ENCODE data around the gene DLGAP4.
"Not testable (repeated sequence)": the region's sequence is repeated elsewhere in the genome, so short reads cannot be mapped to it uniquely, and the experiment has no call there.

DLGAP4 gene

GRCh38 chr20:36544134-36545018 is 238.2 kb downstream of the DLGAP4 start:
- DNase-seq: no peak

GRCh38 chr20:36546111-36546736 is 240.1 kb downstream of the DLGAP4 start:
- DNase-seq: no peak

- no peak for DNase-seq
These were observed 241.3 kb downstream of the DLGAP4 start for GRCh38 chr20:36547186-36548005.

GRCh38 chr20:36548006-36548315 is 241.8 kb downstream of the DLGAP4 start:
- DNase-seq: no peak

GRCh38 chr20:36548704-36549627 is 242.8 kb downstream of the DLGAP4 start:
- no peak for DNase-seq

GRCh38 chr20:36549628-36549941 is 243.4 kb downstream of the DLGAP4 start:
- DNase-seq: no peak

GRCh38 chr20:36549942-36550789 is 244.0 kb downstream of the DLGAP4 start:
- no peak for DNase-seq

GRCh38 chr20:36550790-36551299 is 244.7 kb downstream of the DLGAP4 start:
- no peak for DNase-seq

GRCh38 chr20:36555248-36555647 is 249.1 kb downstream of the DLGAP4 start:
- DNase-seq: no peak

- DNase-seq: no peak
These were observed 256.6 kb downstream of the DLGAP4 start for GRCh38 chr20:36562724-36563123.

GRCh38 chr20:36563374-36563773 is 257.2 kb downstream of the DLGAP4 start:
- DNase-seq: no peak

GRCh38 chr20:36564078-36564725 is 258.1 kb downstream of the DLGAP4 start:
- DNase-seq: not testable (repeated sequence)

GRCh38 chr20:36564726-36565121 is 258.6 kb downstream of the DLGAP4 start:
- not testable (repeated sequence) for DNase-seq

- no peak for DNase-seq
These were observed 259.4 kb downstream of the DLGAP4 start for GRCh38 chr20:36565520-36565919.

- DNase-seq: no peak
These were observed 263.8 kb downstream of the DLGAP4 start for GRCh38 chr20:36569847-36570429.

- no peak for DNase-seq
These were observed 265.7 kb downstream of the DLGAP4 start for GRCh38 chr20:36571564-36572504.

GRCh38 chr20:36572701-36573102 is 266.6 kb downstream of the DLGAP4 start:
- no peak for DNase-seq

GRCh38 chr20:36573103-36573797 is 267.1 kb downstream of the DLGAP4 start, which contains the start of gene TGIF2:
Gene TGIF2, plus strand, starts transcription at chr20:36573597. Its CDS starts 5,178 bp downstream, at chr20:36578775.
- peak; percentile 78 for DNase-seq

All from GF-D8 (cell line).